ENCODE measurements around the gene MUSK.

DNA sequence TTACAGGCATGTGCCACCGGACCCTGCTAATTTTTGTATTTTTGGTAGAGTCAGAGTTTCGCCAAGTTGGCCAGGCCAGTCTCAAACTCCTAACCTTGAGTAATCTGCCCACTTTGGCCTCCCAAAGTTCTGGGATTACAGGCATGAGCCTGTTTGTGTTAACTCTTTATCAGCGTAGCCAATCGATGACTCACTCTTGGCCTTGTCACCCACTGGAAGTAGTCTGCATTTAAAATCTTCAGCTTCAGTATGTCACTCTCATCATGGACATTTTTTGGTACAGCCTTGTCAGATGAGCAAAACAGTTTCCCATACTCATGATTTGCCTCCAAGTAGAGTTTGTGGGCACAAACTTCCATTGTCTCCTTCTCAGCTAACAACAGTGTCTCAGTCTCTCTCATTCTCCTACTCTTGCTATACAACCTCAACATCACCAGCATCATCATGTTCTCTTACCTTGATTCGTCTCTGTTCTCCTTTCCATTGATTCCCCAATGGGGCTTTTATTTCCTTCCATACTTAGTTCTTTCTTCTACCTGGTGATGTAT is 22.5 kb downstream of the MUSK start:
- no peak for TF ChIP-seq EZH2 (IDR thresholded peaks at IDR 0.05; ENCODE audit: low read depth, low read length, severe bottlenecking)
- TF ChIP-seq POLR2A (IDR thresholded peaks at IDR 0.05; ENCODE audit: control extremely low read depth in 1 of 2, low read depth in 2 of 2, low read length in 2 of 2): no peak
- no peak for TF ChIP-seq TBP (IDR thresholded peaks at IDR 0.05; ENCODE audit: low read depth, low read length)
- no peak for TF ChIP-seq ZNF274 (IDR thresholded peaks at IDR 0.05; ENCODE audit: borderline replicate concordance, extremely low read depth, low read length)
- TF ChIP-seq KDM1A (IDR thresholded peaks at IDR 0.05; ENCODE audit: borderline replicate concordance, low read length): no peak
- TF ChIP-seq, protein P1, sequence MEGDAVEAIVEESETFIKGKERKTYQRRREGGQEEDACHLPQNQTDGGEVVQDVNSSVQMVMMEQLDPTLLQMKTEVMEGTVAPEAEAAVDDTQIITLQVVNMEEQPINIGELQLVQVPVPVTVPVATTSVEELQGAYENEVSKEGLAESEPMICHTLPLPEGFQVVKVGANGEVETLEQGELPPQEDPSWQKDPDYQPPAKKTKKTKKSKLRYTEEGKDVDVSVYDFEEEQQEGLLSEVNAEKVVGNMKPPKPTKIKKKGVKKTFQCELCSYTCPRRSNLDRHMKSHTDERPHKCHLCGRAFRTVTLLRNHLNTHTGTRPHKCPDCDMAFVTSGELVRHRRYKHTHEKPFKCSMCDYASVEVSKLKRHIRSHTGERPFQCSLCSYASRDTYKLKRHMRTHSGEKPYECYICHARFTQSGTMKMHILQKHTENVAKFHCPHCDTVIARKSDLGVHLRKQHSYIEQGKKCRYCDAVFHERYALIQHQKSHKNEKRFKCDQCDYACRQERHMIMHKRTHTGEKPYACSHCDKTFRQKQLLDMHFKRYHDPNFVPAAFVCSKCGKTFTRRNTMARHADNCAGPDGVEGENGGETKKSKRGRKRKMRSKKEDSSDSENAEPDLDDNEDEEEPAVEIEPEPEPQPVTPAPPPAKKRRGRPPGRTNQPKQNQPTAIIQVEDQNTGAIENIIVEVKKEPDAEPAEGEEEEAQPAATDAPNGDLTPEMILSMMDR (IDR thresholded peaks at IDR 0.05; ENCODE audit: control extremely low read depth in 1 of 3, insufficient read depth in 1 of 3, low read depth in 1 of 3, low read length in 3 of 3): no peak
- TF ChIP-seq, protein P2, sequence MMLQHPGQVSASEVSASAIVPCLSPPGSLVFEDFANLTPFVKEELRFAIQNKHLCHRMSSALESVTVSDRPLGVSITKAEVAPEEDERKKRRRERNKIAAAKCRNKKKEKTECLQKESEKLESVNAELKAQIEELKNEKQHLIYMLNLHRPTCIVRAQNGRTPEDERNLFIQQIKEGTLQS (IDR thresholded peaks at IDR 0.05; ENCODE audit: insufficient read depth, low read depth, low read length): no peak
